K562 (cell line): ENCODE data around the gene SERTAD2. TPM values are rescaled to one million over a fixed set of nuclear protein-coding genes. Genes with fewer than 3 reads are reported as not detected.

Experiments
- ADNP ChIP-seq: fragments of 200-800 bp; sonication (Bioruptor generic); IDR thresholded peaks from 2 replicates; pipeline ENCODE4 v1.6.1; 2016; ENCODE audit warnings: missing genetic modification characterization, missing compliant biosample characterization
- CREM ChIP-seq: IDR thresholded peaks from 2 replicates; pipeline ENCODE4 v1.6.1; 2014; ENCODE audit warnings: antibody characterized with exemption, low read depth
- DDX20 ChIP-seq: fragments of 450-650 bp; IDR thresholded peaks from 2 replicates; pipeline ENCODE4 v1.6.1; 2016; ENCODE audit warnings: missing genetic modification characterization, low read depth, mild to moderate bottlenecking, missing compliant biosample characterization, moderate library complexity
- MEIS2 ChIP-seq: fragments of 450-650 bp; IDR thresholded peaks from 2 replicates; pipeline ENCODE4 v1.6.1; 2014; ENCODE audit warnings: mild to moderate bottlenecking; ENCODE audit not compliant: partially characterized antibody
- MTA3 ChIP-seq: fragments of 450-650 bp; formaldehyde crosslinking; IDR thresholded peaks from 2 replicates; pipeline ENCODE4 v1.6.1; 2017; ENCODE audit warnings: mild to moderate bottlenecking, borderline replicate concordance
- NR1H2 ChIP-seq: sonication (generic); formaldehyde crosslinking; IDR thresholded peaks from 2 replicates; pipeline ENCODE4 v1.4.0; 2020; ENCODE audit warnings: mild to moderate bottlenecking, missing genetic modification reagents
- SMARCB1 ChIP-seq: IDR thresholded peaks from 2 replicates; pipeline ENCODE4 v1.6.1; 2011; ENCODE audit warnings: improper control_type of control experiment, low read depth; ENCODE audit not compliant: insufficient read length
- SOX6 ChIP-seq: fragments of 450-650 bp; IDR thresholded peaks from 2 replicates; pipeline ENCODE4 v1.6.1; 2014; ENCODE audit warnings: mild to moderate bottlenecking
- TCF3 ChIP-seq: sonication (generic); formaldehyde crosslinking; IDR thresholded peaks from 2 replicates; pipeline ENCODE4 v1.4.0; 2020; ENCODE audit warnings: mild to moderate bottlenecking, missing genetic modification reagents
- TOE1 ChIP-seq, 2 experiments: fragments of 450-650 bp in 1 of 2; sonication (generic) in 1 of 2; formaldehyde crosslinking in 1 of 2; IDR thresholded peaks; 2 replicates each; pipeline versions ENCODE4 v1.7.1 to v1.8.0; 2016 to 2022; ENCODE audit warnings: borderline replicate concordance in 2 of 2, mild to moderate bottlenecking in 2 of 2, antibody characterized with exemption in 1 of 2, inconsistent platforms in 1 of 2, low read depth in 1 of 2, missing genetic modification reagents in 1 of 2, moderate library complexity in 1 of 2
- ZNF445 ChIP-seq: fragments of 250-450 bp; sonication (Bioruptor Pico); IDR thresholded peaks from 2 replicates; pipeline ENCODE4 v1.4.0; 2020; ENCODE audit warnings: low read depth, mild to moderate bottlenecking, moderate library complexity
- polyA plus RNA-seq, 8 experiments: library from polyadenylated mRNA; depleted of rRNA in 4 of 8; stranded (reverse) in 5 of 8; unstranded in 3 of 8; fragments of >200 nt; fragmentation: Nextera tagmentation in 2 of 8; fragmentation: Illumina TruSeq in 1 of 8; extraction: Ambion mirVana in 2 of 8; extraction: Trizol in 1 of 8; gene quantifications; 2 replicates each; pipeline versions ENCODE4 v1.2.1 to v1.2.3, GENCODE V29; 2011 to 2014; ENCODE audit warnings: inconsistent platforms in 1 of 8, missing spikeins in 1 of 8
- total RNA-seq, 7 experiments: library from RNA; depleted of rRNA in 6 of 7; stranded (reverse); fragments of >200 nt in 6 of 7; fragmentation: Illumina TruSeq in 2 of 7; extraction: Trizol in 2 of 7; gene quantifications; 2 replicates each; pipeline versions ENCODE4 v1.2.1 to v1.2.3, GENCODE V29; 2011 to 2021; ENCODE audit warnings: low replicate concordance in 1 of 7
- TF ChIP-seq, protein P1 (sequence below): fragments of 450-650 bp; IDR thresholded peaks from 2 replicates; pipeline ENCODE4 v1.6.1; 2016; ENCODE audit warnings: mild to moderate bottlenecking, moderate library complexity
- TF ChIP-seq, protein P2 (sequence below): fragments of 450-650 bp; IDR thresholded peaks from 2 replicates; pipeline ENCODE4 v1.6.1; 2016; ENCODE audit warnings: mild to moderate bottlenecking

SERTAD2 gene
- total and polyA plus RNA-seq, 9 of the 15 experiments (the other 6 are each of a cell fraction or from before 2014, with no cell fraction given) = 3.0 to 12.5 (median 6.1) TPM

DNA sequence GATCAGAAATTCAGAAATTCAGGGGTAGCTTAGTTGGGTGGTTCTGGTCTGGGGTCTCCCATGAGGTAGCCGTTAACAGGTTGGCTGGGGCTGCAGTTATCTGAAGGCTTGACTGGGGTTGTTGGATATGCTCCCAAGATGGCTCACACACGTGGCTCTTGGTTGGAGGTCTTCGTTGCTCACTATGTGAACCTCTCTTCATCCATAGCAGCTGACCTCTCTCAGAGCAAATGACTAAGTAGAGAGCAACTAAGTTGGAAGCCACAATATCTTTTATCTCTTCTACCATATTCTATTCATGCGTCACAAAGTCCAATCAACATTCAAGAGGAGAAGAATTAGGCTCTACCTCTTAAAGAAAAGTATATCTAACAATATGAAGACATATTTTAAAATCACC is 38.7 kb upstream of the SERTAD2 start (continued):
- no peak for TF ChIP-seq SMARCB1
- TF ChIP-seq, protein P1, sequence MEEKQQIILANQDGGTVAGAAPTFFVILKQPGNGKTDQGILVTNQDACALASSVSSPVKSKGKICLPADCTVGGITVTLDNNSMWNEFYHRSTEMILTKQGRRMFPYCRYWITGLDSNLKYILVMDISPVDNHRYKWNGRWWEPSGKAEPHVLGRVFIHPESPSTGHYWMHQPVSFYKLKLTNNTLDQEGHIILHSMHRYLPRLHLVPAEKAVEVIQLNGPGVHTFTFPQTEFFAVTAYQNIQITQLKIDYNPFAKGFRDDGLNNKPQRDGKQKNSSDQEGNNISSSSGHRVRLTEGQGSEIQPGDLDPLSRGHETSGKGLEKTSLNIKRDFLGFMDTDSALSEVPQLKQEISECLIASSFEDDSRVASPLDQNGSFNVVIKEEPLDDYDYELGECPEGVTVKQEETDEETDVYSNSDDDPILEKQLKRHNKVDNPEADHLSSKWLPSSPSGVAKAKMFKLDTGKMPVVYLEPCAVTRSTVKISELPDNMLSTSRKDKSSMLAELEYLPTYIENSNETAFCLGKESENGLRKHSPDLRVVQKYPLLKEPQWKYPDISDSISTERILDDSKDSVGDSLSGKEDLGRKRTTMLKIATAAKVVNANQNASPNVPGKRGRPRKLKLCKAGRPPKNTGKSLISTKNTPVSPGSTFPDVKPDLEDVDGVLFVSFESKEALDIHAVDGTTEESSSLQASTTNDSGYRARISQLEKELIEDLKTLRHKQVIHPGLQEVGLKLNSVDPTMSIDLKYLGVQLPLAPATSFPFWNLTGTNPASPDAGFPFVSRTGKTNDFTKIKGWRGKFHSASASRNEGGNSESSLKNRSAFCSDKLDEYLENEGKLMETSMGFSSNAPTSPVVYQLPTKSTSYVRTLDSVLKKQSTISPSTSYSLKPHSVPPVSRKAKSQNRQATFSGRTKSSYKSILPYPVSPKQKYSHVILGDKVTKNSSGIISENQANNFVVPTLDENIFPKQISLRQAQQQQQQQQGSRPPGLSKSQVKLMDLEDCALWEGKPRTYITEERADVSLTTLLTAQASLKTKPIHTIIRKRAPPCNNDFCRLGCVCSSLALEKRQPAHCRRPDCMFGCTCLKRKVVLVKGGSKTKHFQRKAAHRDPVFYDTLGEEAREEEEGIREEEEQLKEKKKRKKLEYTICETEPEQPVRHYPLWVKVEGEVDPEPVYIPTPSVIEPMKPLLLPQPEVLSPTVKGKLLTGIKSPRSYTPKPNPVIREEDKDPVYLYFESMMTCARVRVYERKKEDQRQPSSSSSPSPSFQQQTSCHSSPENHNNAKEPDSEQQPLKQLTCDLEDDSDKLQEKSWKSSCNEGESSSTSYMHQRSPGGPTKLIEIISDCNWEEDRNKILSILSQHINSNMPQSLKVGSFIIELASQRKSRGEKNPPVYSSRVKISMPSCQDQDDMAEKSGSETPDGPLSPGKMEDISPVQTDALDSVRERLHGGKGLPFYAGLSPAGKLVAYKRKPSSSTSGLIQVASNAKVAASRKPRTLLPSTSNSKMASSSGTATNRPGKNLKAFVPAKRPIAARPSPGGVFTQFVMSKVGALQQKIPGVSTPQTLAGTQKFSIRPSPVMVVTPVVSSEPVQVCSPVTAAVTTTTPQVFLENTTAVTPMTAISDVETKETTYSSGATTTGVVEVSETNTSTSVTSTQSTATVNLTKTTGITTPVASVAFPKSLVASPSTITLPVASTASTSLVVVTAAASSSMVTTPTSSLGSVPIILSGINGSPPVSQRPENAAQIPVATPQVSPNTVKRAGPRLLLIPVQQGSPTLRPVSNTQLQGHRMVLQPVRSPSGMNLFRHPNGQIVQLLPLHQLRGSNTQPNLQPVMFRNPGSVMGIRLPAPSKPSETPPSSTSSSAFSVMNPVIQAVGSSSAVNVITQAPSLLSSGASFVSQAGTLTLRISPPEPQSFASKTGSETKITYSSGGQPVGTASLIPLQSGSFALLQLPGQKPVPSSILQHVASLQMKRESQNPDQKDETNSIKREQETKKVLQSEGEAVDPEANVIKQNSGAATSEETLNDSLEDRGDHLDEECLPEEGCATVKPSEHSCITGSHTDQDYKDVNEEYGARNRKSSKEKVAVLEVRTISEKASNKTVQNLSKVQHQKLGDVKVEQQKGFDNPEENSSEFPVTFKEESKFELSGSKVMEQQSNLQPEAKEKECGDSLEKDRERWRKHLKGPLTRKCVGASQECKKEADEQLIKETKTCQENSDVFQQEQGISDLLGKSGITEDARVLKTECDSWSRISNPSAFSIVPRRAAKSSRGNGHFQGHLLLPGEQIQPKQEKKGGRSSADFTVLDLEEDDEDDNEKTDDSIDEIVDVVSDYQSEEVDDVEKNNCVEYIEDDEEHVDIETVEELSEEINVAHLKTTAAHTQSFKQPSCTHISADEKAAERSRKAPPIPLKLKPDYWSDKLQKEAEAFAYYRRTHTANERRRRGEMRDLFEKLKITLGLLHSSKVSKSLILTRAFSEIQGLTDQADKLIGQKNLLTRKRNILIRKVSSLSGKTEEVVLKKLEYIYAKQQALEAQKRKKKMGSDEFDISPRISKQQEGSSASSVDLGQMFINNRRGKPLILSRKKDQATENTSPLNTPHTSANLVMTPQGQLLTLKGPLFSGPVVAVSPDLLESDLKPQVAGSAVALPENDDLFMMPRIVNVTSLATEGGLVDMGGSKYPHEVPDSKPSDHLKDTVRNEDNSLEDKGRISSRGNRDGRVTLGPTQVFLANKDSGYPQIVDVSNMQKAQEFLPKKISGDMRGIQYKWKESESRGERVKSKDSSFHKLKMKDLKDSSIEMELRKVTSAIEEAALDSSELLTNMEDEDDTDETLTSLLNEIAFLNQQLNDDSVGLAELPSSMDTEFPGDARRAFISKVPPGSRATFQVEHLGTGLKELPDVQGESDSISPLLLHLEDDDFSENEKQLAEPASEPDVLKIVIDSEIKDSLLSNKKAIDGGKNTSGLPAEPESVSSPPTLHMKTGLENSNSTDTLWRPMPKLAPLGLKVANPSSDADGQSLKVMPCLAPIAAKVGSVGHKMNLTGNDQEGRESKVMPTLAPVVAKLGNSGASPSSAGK = peak; percentile 60
- TF ChIP-seq TCF3 (CRISPR knock-in tag) = peak; percentile 31; the same call in 1 of the 2 replicates
- TF ChIP-seq, protein P2, sequence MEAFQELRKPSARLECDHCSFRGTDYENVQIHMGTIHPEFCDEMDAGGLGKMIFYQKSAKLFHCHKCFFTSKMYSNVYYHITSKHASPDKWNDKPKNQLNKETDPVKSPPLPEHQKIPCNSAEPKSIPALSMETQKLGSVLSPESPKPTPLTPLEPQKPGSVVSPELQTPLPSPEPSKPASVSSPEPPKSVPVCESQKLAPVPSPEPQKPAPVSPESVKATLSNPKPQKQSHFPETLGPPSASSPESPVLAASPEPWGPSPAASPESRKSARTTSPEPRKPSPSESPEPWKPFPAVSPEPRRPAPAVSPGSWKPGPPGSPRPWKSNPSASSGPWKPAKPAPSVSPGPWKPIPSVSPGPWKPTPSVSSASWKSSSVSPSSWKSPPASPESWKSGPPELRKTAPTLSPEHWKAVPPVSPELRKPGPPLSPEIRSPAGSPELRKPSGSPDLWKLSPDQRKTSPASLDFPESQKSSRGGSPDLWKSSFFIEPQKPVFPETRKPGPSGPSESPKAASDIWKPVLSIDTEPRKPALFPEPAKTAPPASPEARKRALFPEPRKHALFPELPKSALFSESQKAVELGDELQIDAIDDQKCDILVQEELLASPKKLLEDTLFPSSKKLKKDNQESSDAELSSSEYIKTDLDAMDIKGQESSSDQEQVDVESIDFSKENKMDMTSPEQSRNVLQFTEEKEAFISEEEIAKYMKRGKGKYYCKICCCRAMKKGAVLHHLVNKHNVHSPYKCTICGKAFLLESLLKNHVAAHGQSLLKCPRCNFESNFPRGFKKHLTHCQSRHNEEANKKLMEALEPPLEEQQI = peak; percentile 17; the same call in 1 of the 2 replicates
- TF ChIP-seq SOX6 = no peak
- TF ChIP-seq DDX20 (tag) = no peak
- no peak for TF ChIP-seq TOE1 (IDR thresholded peaks at IDR 0.05; ENCODE audit: borderline replicate concordance)
- no peak for TF ChIP-seq TOE1 (CRISPR knock-in tag; IDR thresholded peaks at IDR 0.05; ENCODE audit: borderline replicate concordance, low read depth)
- TF ChIP-seq MTA3 = no peak
- no peak for TF ChIP-seq CREM
- TF ChIP-seq NR1H2 (CRISPR knock-in tag) = no peak
- TF ChIP-seq ADNP (tag) = no peak
- no peak for TF ChIP-seq ZNF445 (CRISPR knock-in tag)
- TF ChIP-seq MEIS2 = no peak
